GM15510 (cell line): Measurements from ENCODE around the gene AIMP1.

Source experiments
- POLR2A ChIP-seq: IDR thresholded peaks from 3 replicates; pipeline ENCODE4 v1.6.1; 2011; ENCODE audit warnings: borderline replicate concordance; ENCODE audit not compliant: insufficient read length; ENCODE audit errors: extremely low read depth

AIMP1 gene

DNA sequence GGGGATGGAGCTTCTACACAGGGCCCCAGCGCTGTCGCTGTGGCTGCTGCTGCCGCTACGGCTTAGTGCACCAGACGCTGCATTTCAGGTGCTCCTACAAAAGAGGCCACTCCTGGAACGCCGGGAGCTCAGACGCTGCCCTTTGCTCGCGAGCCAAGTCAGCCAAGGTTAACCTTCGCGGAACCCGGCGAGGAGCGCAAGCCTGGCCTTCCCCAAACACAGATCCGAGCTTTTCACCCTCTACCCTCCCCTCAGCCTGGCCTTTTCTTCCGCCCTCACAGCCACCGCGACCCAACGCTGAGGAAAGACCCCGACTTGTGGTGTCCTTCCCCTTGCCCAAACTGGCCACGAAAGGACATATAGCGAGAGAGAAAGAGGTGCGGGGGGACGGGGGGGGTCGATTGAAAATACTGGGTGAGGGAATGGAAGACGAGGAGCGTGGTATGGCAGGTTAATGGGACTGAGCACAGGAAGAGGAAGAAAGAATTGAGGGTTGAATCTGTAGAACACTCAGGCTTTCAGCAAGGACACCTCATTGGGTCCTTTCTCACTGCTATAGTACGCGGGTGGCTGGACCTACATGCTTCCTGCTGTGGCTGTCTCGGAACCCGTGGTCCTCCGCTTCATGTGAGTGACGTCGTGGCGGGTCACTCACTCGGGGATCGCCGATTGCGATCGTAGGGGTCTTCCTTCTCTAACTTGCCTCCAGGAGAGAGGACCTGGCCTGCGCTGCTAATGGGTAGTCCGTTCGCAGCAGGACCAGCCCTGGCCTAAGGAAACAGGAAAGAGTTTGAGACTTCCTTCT, at the start of gene AIMP1, which contains the start of gene TBCK:
Gene AIMP1, plus strand, starts transcription at position 583 of the 805 bp plus-strand sequence. CDS start 8,460 bp downstream, outside the sequence.
Gene TBCK, minus strand, starts transcription at position 242 of the 805 bp plus-strand sequence. CDS start 7,249 bp downstream, outside the sequence.
- peak; percentile 67 for TF ChIP-seq POLR2A

DNA sequence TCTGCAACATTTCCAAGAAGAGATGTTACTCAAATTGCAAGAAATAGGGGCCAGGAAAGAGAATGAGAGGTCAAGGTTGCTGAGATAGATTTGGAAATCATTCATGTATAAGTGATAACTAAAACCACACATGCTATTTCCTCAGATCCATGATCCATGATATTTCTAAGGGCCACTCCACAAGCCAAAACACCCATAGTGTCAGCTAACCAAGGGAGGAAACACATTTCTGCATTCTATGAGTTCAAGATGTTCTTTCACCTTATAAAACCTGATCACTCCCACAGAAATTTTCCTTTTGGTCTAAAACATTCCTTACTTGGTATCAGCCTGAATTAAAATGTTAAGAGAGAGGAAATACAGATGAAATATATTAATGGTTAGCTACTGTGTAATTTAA, 47.6 kb upstream of the AIMP1 start:
- no peak for TF ChIP-seq POLR2A

DNA sequence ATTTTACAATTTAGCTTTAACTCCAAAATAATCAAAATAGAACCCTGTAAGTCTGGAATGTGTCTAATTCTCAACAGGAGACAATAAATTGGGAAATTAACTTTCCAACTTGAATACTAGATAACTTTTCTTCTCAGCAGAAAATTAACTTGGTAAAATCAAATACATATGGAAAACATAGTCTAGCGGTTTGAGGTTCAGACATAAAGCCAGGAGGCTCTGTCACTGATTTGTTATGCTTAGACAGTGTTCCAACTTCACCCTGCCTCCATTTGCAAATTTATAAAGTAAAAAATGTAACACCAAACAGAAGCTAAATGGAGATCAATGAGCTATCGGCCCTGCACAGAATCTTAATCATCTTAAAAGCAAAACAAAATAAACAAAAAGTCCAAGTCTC, 46.6 kb upstream of the AIMP1 start:
- no peak for TF ChIP-seq POLR2A

DNA sequence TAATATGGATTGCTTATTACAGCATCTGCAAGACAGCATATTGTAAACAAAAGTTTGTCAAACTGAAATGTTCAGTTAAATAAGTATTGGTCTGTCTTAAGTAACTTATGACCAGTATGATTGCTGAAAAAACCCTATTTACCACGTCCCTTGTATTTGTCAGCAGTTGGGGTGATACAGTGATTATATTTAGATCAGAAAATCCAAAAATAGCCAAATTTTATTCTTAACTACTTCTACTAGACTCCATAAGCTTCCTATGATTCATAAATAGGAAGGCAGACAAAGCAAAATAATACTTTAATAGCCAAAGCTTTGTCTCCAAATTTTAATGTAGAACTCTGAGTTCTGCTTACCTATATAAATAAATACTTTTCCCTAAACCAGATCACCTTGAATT, 45.6 kb upstream of the AIMP1 start:
- TF ChIP-seq POLR2A, result no peak

DNA sequence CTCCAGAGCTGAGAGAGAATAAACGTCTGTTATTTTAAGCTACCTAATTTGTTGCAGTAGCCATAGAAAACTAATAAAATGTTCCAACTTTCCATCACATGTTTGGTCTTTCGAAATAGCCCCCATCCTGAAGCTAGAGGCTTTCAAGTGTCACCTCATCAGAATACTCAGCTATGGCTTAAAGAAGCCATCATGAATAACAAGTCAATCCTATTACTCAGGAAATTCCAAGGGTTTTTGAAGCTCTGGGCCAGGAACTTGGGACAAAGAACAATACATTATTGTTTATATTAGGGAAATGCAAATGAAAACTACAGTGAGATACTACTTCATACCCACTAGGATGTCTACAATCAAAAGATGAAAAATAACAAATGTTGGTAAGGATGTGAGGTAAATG, 42.5 kb upstream of the AIMP1 start:
- no peak for TF ChIP-seq POLR2A

DNA sequence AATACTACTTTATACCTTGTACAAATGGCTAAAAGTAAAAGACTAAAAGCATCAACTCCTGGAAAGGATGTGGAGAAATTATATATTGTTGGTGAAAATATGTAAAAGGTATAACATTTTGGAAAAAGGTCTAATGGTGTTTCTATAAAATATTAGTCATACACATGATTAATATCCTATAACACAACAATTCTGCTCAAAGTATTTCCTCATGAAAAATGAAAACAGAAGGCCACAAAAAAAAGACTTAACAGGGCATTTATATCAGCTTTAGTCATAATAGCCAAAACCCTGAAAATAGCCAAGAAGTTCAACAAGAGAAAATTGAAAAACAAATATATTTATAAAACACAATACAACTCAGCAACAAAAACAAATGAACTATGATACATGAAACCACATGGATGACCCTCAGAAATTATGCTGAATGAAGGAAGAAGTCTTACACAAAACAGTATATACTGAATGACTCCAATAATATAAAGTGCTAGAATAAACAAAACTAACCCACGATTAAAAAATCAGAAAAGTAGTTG, 39.1 kb upstream of the AIMP1 start:
- no peak for TF ChIP-seq POLR2A

DNA sequence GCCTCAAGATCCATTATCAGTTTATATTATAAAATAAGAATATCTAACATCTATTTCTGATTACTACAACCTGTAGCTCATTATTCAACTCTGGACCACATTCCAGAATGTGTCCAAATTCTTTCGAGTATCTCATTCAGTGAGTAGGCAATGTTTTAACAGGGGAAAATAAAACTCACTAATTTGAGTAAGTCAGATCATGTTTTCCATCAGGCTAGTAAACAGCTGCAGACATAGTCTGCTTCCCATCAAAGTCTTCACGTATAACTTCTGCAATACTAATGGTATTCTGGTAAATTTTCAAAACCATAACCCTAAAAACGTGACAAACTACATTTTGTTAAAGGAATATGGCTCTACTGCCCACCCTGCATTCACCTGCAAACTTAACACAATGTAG, 32.1 kb upstream of the AIMP1 start:
- TF ChIP-seq POLR2A, result no peak

DNA sequence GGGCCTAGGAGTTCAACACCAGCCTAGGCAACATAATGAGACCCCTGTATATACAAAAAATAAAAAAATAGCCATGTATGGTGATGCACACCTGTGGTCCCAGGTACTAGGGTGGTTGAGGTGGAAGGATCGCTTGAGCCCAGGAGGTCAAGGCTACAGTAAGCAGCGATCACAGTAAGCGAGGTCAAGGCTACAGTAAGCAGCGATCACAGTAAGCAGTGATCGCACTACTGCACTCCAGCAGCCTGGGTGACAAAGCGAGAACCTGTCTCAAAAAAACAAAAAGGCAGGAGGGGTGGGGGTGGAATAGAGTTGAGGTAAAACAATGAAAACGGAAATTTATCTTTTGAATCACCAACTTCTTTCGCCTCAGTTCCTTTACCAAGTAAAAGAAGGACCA, 29.7 kb upstream of the AIMP1 start:
- TF ChIP-seq POLR2A, result no peak

DNA sequence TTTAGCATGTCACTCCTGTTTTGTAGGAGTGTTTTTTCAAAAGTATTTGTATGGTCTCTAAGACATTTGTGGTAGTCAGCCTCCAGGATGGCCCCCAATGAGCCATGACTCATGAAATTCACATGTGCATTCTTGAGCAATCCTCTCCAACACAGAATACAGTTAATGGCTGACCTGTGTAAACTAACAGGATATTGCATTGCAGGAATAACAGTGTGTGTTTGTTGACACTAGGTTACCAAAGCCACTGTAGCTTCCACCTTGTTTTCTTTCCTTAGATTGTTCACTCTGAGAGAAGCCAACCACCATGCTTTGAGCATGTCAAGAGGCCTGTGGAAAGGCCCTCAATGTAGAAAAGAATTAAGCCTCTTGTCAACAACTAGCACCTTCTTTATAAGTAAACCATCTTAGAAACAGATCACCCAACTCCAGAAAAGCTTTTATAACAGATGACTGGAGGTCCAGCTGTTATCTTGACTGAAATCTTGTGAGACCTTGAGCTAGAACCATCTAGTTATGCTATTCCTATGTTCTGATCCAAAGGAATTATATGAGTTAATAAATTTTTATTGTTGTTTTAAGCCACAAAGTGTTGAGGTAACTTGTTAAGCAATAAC, 28.9 kb upstream of the AIMP1 start:
- TF ChIP-seq POLR2A, result no peak

DNA sequence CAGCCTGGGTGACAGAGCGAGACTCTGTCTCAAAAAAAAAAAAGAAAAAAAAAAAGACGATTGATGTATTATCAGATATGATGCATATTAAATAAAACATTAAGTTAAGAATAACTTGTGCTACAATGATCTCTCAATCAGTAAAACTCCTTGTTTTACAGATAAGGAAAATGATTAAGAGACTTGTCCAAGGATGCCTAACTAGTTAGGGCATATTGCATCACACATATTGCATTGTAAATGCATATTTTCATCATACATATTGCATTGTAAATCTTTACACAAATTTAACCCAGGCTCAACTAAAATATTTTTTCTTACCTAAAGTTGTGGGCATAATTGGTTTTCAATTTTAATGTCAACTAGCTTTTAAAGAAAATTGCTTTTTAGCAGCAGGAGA, 26.6 kb upstream of the AIMP1 start:
- TF ChIP-seq POLR2A, result no peak

DNA sequence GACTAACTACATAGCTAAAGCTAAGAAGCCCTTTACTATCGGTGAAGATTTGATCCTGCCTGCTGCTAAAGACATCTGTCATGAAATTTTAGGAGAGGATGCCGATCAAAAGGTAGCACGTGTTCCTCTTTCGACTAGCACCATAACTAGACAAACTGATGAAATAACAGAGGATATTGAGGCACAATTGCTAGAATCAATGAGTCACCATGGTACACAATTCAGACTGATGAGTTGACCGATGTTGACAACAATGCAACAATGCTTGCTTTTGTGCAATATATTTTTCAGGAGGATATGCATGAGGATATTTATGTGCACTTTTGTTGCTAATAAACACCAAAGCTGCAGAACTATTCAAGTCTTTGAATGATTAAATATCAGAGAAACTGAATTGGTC, 24.7 kb upstream of the AIMP1 start:
- no peak for TF ChIP-seq POLR2A

DNA sequence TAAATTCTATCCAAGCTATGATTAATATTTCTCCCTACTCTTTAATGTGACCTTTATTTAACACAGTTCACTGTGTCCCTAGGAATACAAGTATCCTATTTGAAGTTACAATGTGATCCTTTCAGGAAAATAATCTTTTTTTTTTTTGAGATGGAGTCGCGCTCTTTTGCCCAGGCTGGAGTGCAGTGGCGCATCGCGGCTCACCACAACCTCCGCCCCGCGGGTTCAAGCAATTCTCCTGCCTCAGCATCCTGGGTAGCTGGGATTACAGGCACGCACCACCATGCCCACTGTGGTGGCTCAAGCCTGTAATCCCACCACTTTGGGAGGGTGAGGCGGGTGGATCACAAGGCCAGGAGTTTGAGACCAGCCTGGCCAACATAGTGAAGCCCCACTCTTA, 22.3 kb upstream of the AIMP1 start:
- TF ChIP-seq POLR2A, result no peak

DNA sequence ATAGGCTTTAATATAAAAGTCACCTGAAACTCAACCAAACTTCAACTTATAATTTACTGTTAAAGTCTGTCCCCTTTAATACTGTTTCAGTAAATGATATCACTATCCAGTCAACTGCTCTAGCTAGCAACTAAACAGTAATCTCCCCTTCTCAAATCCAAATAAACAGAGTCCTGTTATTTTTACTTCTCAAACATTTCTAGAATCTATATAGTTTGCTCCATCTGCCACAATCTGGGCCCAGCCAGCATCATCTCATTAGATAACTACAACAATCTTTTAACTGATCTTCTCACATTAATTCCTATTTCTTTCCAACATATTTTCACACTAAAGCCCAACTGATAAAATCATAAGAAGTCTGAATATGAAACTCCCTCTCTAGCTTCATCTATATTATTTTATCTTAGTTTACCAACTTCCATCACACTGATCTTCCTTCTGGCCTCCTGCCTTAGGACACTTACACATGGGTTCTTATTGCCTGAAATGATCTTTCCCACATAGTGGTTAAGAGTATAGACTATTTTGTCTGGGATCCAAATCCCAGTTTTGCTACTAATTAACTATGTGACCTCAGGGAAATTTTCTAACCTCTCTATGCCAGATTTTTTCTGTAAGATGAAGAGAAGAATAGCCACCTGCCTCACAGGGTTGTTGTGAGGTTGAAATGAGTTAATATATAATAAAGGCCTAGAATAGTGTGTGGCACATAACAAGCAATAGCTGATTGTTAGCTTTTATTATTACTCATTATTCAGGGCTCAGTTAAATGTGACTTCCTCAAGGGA, 18.9 kb upstream of the AIMP1 start:
- no peak for TF ChIP-seq POLR2A

DNA sequence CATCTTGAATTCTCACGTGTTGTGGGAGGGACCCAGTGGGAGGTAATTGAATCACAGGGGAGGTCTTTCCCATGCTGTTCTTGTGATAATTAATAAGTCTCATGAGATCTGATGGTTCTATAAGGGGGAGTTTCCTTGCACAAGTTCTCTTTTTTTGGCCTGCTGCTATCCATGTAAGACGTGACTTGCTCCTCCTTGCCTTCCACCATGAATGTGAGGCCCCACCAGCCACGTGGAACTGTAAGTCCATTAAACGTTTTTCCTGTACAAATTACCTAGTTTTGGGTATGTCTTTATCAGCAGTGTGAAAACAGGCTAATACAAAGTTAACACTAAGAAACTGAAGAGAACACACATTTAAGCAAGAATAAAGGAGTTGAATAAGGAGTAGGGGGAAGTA, 16.4 kb upstream of the AIMP1 start:
- TF ChIP-seq POLR2A, result no peak
